Retinal pigment epithelial cell (primary cell): ENCODE data around the gene ZNF431.
"Not testable (repeated sequence)": the region's sequence is repeated elsewhere in the genome, so short reads cannot be mapped to it uniquely, and the experiment has no call there.

ENCODE experiments used
- DNase-seq: peaks from one replicate; pipeline ENCODE4 v3.0.0-alpha.2; 2010; ENCODE audit warnings: low read depth
- H3K4me3 ChIP-seq: 2 replicates; pipeline ENCODE4 v1.5.1; 2011; ENCODE audit warnings: mild to moderate bottlenecking, low read length, control low read depth, moderate library complexity
- CTCF ChIP-seq: conservative IDR thresholded peaks from 2 replicates; pipeline ENCODE4 v1.5.1; 2011; ENCODE audit warnings: low read depth, low read length, control low read depth, inconsistent platforms

Gene ZNF431

GRCh38 chr19:21166436-21166835 lies 24.6 kb downstream of the ZNF431 start:
- TF ChIP-seq CTCF = no peak

GRCh38 chr19:21197590-21198295 lies 55.9 kb downstream of the ZNF431 start:
- no peak for TF ChIP-seq CTCF
- DNase-seq = no peak
- H3K4me3 ChIP-seq = no peak overlapping the region

More at GRCh38 chr19:21166436-21166835, 24.6 kb downstream of the ZNF431 start:
- no peak overlapping the region for H3K4me3 ChIP-seq
- no peak for DNase-seq

GRCh38 chr19:21202865-21203494 lies 61.1 kb downstream of the ZNF431 start:
- DNase-seq = no peak
- TF ChIP-seq CTCF = peak; percentile 67

GRCh38 chr19:21210037-21210621 lies 68.3 kb downstream of the ZNF431 start:
- H3K4me3 ChIP-seq = no peak overlapping the region
- no peak for DNase-seq
- no peak for TF ChIP-seq CTCF

More at GRCh38 chr19:21202865-21203494, 61.1 kb downstream of the ZNF431 start:
- H3K4me3 ChIP-seq = no peak overlapping the region

- peak; percentile 55 for DNase-seq
- no peak for TF ChIP-seq CTCF
- H3K4me3 ChIP-seq = no peak overlapping the region
These were observed 79.9 kb downstream of the ZNF431 start for GRCh38 chr19:21221693-21222092.

- DNase-seq, H3K4me3 ChIP-seq: not testable (repeated sequence)
These were observed 88.1 kb downstream of the ZNF431 start for GRCh38 chr19:21229938-21230337.

GRCh38 chr19:21233691-21234090 lies 91.9 kb downstream of the ZNF431 start:
- DNase-seq = no peak
- H3K4me3 ChIP-seq = no peak overlapping the region
- TF ChIP-seq CTCF = no peak

GRCh38 chr19:21236751-21237150 lies 94.9 kb downstream of the ZNF431 start:
- not testable (repeated sequence) for DNase-seq, H3K4me3 ChIP-seq
